ENCODE data around the gene BCL6. TPM values are rescaled to one million over a fixed set of nuclear protein-coding genes. Genes with fewer than 3 reads are reported as not detected.

Gene BCL6
- total RNA-seq, 1 donor from 2014 or later = 47.7 TPM

DNA sequence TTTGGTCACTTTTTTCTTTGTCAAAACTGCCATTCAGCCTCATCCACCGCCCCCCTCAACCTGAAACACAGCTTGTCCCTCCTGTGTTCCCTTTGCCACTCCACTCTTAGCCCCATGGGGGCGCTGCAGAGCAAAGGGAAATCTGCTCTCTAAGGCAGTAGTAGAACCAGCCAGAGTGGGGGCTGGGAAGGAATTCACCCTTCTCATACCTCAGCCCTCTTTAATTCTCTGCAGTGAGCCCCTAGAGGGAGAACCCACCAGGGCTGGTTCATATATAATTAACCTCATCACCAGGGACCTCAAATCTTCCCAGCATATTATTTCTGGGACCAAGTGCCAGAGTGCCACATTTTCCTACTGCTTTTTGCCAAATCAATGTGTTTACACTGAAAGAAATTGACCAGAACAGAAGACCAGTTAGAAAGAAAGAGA, 2.8 kb upstream of the BCL6 start:
- peak; percentile 92 for DNase-seq
- Histone ChIP-seq H3K27ac (replicated peaks) (peak overlapping the region; percentile 99), H3K4me3 (peak overlapping the region; percentile 88), H3K9me3 (replicated peaks) (no peaks in the 10 kb centered on the region), H3K4me1 (peaks cover 60% of the 10 kb centered on the region), H3K36me3 (no peaks in the 10 kb centered on the region), H3K27me3 (ENCODE audit: low read depth) (no peaks in the 10 kb centered on the region)
- intact Hi-C loops (cut with micrococcal nuclease) = loop anchor here (10.0 kb wide), 2 partner anchors 287 to 407 kb away; partner anchors contain the start of gene LPP
- TF ChIP-seq, protein P1, sequence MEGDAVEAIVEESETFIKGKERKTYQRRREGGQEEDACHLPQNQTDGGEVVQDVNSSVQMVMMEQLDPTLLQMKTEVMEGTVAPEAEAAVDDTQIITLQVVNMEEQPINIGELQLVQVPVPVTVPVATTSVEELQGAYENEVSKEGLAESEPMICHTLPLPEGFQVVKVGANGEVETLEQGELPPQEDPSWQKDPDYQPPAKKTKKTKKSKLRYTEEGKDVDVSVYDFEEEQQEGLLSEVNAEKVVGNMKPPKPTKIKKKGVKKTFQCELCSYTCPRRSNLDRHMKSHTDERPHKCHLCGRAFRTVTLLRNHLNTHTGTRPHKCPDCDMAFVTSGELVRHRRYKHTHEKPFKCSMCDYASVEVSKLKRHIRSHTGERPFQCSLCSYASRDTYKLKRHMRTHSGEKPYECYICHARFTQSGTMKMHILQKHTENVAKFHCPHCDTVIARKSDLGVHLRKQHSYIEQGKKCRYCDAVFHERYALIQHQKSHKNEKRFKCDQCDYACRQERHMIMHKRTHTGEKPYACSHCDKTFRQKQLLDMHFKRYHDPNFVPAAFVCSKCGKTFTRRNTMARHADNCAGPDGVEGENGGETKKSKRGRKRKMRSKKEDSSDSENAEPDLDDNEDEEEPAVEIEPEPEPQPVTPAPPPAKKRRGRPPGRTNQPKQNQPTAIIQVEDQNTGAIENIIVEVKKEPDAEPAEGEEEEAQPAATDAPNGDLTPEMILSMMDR (IDR thresholded peaks at IDR 0.05; ENCODE audit: borderline replicate concordance) = peak; percentile 97

DNA sequence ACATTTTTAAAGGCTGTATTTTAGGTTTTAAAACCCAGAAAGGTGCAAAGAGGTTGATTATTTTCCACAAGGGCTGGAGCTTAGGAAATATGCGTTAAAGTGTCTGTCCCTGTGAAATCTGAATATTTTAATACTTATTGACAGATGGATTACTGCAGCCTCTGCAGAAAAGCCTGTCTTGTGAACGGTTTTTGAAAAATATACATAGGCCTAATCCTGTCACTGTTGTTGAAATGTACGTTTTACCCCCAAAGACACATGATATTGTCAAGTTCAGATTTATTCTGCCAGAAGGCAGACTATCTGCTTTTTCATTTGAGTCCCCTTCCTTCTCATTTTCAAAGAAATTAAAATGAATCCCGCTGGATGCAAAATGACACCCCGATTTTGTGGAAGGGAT, 2.2 kb upstream of the BCL6 start:
- Histone ChIP-seq H3K9me3 (replicated peaks) (no peaks in the 10 kb centered on the region), H3K27ac (replicated peaks) (peak overlapping the region; percentile 99), H3K27me3 (ENCODE audit: low read depth) (no peaks in the 10 kb centered on the region), H3K4me1 (peaks cover 60% of the 10 kb centered on the region), H3K4me3 (peak overlapping the region; percentile 88), H3K36me3 (no peaks in the 10 kb centered on the region)
- intact Hi-C loops (cut with micrococcal nuclease) = loop anchor here (10.0 kb wide), 2 partner anchors 287 to 407 kb away; partner anchors contain the start of gene LPP
- DNase-seq = no peak
- TF ChIP-seq, protein P1 (IDR thresholded peaks at IDR 0.05; ENCODE audit: borderline replicate concordance) = no peak

DNA sequence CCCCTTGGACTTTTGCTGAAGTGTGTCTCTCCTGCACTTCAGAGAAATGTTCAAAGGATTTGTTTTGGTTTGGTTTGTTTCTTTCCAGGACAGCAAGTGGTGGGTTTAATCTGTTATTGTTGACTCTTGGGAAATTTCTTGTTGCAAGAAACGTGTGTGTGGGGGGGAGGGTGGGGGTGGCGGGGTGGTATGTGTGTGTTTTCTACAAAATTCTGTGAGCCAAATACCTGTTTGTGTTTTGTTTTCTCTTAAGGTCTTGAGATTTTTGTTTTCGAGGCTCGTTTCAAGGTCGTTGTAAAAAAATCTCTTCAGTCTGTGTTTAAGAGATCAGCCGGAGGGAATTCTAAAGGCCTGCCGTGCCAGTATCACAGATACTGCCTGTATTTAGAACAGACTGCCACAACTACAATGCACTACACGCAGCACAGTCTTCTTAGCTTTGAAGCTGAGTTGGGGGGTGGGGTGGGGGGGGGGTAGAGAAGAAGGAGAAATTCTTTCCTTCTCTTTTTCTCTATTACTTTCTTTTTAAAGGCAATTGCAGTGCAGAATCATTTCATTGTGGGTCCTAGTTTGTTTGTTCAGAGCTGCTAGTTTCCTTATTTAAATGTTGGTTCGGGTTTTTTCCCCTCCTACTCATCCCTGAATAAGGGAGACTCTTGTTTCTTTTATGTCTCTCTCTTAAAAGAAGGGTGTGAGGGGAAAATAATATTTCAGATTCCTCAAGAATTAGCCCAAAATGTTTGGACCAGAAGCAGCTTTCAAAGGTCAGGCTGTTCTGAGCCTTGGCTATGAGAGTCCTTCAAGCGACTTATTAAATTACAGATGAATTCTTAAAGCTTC, 1.4 kb upstream of the BCL6 start:
- Histone ChIP-seq H3K4me1 (peaks cover 68% of the 10 kb centered on the region), H3K9me3 (replicated peaks) (no peaks in the 10 kb centered on the region), H3K4me3 (peak overlapping the region; percentile 88), H3K36me3 (no peaks in the 10 kb centered on the region), H3K27ac (replicated peaks) (peak overlapping the region; percentile 99), H3K27me3 (ENCODE audit: low read depth) (no peaks in the 10 kb centered on the region)
- intact Hi-C loops (cut with micrococcal nuclease) = loop anchor here (10.0 kb wide), 2 partner anchors 288 to 408 kb away; partner anchors contain the start of gene LPP
- no peak for DNase-seq
- TF ChIP-seq, protein P1 (IDR thresholded peaks at IDR 0.05; ENCODE audit: borderline replicate concordance) = no peak

DNA sequence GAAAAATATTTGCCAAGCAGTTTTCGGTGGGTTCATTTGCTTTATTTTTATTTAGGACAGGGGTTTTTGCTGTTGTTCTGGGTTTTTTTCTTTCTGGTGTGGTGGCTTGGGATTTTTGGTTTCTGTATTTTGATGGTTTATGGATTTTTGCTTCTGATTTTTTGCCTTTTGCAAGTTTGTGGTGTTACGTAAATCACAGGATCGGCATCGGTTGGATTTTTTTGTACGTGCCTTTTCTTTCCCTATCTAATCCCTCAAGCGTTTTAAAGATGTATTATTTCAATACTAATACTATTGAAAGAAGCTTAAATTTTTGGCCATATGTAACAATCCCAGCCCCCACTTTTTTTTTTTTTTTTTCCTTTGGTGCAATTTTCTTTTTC, 782 bp upstream of the BCL6 start:
- Histone ChIP-seq H3K4me3 (peak overlapping the region; percentile 88), H3K27me3 (ENCODE audit: low read depth) (no peaks in the 10 kb centered on the region), H3K4me1 (peaks cover 74% of the 10 kb centered on the region), H3K36me3 (no peaks in the 10 kb centered on the region), H3K27ac (replicated peaks) (peak overlapping the region; percentile 99), H3K9me3 (replicated peaks) (no peaks in the 10 kb centered on the region)
- TF ChIP-seq, protein P1 (IDR thresholded peaks at IDR 0.05; ENCODE audit: borderline replicate concordance) = no peak
- intact Hi-C loops (cut with micrococcal nuclease) = loop anchor here (10.0 kb wide), 2 partner anchors 289 to 409 kb away; partner anchors contain the start of gene LPP
- no peak for DNase-seq

DNA sequence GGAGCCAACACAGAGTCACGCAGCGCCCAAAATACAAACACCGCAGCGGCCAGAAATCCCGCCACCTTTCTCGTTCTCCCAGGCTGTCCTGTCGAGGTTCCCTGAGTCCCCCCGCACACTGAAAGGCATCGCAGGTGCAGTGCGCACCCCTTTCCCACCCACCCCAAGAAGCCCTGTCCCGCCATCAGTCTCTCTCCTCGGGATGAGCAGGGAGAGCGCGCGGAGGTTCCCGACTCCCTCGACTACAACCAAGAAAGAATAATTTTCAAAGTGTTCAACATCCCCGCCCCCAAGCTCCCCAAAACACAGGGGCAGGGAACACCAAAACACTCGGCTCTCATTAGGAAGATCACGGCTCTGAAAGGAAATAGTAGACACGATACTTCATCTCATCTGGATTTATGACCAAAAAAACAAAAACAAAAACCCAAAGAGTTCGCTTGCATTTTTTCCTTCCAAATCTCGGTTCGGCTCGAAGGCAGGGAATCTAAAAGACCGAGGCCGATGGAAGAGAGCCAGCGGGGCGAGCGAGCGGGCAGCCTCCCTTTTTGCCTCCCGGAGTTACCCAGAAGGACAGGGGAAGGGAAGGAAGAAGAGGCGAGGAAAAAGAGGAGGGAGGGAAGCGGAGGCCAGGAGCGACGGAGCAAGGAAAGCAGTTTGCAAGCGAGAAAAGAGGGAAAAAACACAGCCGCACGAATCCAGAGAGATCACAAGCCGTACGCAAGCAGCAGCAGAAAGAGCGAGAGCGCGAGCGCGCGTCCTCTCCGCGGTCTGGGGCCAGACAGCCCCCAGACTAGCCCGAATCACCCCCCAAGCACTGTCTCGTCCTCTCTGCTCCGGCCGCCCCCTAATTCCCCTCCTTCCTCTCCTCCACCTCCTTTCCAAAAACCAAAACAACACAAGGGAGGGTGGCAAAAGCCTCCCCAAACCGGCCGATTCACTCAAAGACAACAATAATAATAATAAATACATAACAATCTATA, 808 bp downstream of the BCL6 start:
- intact Hi-C loops (cut with micrococcal nuclease) = loop anchor here (10.0 kb wide), 2 partner anchors 290 to 410 kb away; partner anchors contain the start of gene LPP
- no peaks in the 10 kb centered on the region for H3K36me3 ChIP-seq

More for the DNA sequence above, 808 bp downstream of the BCL6 start:
- H3K9me3 ChIP-seq (replicated peaks) = no peaks in the 10 kb centered on the region
- TF ChIP-seq, protein P1 (IDR thresholded peaks at IDR 0.05; ENCODE audit: borderline replicate concordance) = no peak
- peak overlapping the region; percentile 88 for H3K4me3 ChIP-seq
- H3K27me3 ChIP-seq (ENCODE audit: low read depth) = no peaks in the 10 kb centered on the region
- H3K27ac ChIP-seq (replicated peaks) = peak overlapping the region; percentile 99
- peak; percentile 48 for DNase-seq
- peaks cover 78% of the 10 kb centered on the region for H3K4me1 ChIP-seq
